ENCODE results near the gene AOPEP.

The AOPEP gene

DNA sequence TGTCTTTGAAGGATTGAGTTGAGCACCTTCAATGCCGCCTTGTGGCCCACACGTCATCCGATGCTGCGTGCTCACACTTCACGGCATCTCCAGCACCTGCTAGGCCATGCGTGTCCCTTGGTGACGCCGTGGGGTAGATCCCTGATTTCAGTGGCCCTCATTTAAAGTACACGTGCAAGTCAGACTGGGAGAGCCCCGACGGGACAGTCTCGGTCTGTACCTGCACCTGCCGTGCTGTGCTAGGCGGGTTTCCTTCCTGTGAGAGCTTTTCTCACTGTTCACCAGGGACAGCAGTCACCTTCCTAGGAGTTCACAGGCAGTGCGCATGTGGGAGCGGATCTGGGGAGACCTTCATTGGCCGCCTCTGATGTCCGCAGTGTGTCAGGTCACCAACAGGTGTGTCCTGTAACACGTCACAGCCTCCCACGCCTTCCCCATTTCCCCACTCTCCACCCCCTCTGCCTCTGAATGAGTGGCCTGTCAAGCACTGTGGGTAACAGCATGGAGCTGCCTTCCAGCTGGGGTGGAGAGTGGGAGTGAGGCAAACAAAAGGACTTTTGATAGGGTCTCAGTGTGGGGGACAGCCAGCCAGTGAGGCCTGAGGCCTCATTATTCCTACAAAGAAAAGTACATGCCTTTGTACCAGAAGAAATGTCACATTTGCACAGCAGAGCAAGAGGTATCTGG lies 354.6 kb downstream of the AOPEP start:
- TF ChIP-seq, protein P1, sequence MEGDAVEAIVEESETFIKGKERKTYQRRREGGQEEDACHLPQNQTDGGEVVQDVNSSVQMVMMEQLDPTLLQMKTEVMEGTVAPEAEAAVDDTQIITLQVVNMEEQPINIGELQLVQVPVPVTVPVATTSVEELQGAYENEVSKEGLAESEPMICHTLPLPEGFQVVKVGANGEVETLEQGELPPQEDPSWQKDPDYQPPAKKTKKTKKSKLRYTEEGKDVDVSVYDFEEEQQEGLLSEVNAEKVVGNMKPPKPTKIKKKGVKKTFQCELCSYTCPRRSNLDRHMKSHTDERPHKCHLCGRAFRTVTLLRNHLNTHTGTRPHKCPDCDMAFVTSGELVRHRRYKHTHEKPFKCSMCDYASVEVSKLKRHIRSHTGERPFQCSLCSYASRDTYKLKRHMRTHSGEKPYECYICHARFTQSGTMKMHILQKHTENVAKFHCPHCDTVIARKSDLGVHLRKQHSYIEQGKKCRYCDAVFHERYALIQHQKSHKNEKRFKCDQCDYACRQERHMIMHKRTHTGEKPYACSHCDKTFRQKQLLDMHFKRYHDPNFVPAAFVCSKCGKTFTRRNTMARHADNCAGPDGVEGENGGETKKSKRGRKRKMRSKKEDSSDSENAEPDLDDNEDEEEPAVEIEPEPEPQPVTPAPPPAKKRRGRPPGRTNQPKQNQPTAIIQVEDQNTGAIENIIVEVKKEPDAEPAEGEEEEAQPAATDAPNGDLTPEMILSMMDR (IDR thresholded peaks at IDR 0.05; ENCODE audit: insufficient read depth, low read length, poor library complexity, severe bottlenecking): no peak
- peaks cover 4% of the 10 kb centered on the region for H3K36me3 ChIP-seq (ENCODE audit: control insufficient read depth, insufficient read depth, low read length)
- no peak for DNase-seq (ENCODE audit: extremely low read depth, insufficient read length)
- no peaks in the 10 kb centered on the region for H3K27me3 ChIP-seq (replicated peaks; ENCODE audit: control insufficient read depth, insufficient read depth, low read length)
- H3K4me3 ChIP-seq (replicated peaks; ENCODE audit: low read depth, low read length): no peak overlapping the region

DNA sequence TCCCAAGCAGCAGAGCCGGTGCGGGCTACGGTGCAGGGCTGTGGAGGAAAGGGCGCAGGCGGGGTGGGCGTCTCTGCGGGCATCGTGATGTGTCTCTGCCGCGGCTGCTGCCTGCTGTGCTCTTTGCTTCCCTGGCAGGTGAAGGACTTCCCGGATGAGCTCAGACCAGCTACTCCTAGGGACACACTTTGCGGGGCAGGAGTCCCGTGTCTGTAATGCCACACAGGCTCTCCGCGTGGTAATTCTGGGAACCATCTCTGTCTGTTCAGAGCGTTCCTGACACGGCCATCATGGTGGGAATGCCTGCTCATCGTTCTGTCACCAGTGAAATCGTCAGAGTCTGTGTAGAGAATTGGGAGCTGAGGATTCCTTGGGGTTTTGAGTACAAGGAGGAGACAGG lies 355.5 kb downstream of the AOPEP start:
- TF ChIP-seq, protein P1 (IDR thresholded peaks at IDR 0.05; ENCODE audit: insufficient read depth, low read length, poor library complexity, severe bottlenecking): no peak
- no peaks in the 10 kb centered on the region for H3K27me3 ChIP-seq (replicated peaks; ENCODE audit: control insufficient read depth, insufficient read depth, low read length)
- H3K36me3 ChIP-seq (ENCODE audit: control insufficient read depth, insufficient read depth, low read length): peaks cover 4% of the 10 kb centered on the region
- no peak overlapping the region for H3K4me3 ChIP-seq (replicated peaks; ENCODE audit: low read depth, low read length)
- DNase-seq (ENCODE audit: extremely low read depth, insufficient read length): no peak

DNA sequence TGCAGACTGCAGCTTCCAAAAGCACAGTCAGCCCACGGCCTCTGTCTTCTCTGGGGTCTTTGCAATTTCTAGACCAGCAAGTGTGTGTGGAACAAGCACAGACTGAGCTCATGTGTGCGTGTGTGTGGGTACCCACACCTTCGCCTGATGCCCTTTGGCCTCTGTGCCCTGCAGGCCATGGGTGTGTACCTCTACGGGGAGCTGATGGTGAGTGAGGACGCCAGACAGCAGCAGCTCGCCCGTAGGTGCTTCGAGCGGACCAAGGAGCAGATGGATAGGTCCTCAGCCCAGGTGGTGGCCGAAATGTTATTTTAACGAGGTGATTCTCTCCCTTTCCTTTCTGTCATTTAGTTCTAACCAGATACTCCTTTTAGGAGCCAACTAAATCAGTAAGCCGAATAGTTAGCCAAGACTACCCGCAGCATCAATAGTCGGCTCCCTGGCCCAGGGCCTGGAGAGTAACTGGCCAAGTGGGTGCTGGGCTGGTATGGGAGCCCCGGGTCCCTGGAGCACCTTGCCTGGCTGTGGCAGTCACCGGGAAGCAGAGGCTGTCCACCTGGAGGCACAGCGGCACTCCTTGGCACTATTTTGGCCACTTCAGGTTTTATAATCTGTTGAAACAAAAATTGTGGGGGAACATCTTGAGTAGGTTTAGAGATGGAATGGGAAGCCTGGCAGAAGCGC lies 356.0 kb downstream of the AOPEP start:
- peaks cover 4% of the 10 kb centered on the region for H3K36me3 ChIP-seq (ENCODE audit: control insufficient read depth, insufficient read depth, low read length)
- H3K4me3 ChIP-seq (replicated peaks; ENCODE audit: low read depth, low read length): no peak overlapping the region
- TF ChIP-seq, protein P1 (IDR thresholded peaks at IDR 0.05; ENCODE audit: insufficient read depth, low read length, poor library complexity, severe bottlenecking): no peak
- no peaks in the 10 kb centered on the region for H3K27me3 ChIP-seq (replicated peaks; ENCODE audit: control insufficient read depth, insufficient read depth, low read length)
- no peak for DNase-seq (ENCODE audit: extremely low read depth, insufficient read length)

DNA sequence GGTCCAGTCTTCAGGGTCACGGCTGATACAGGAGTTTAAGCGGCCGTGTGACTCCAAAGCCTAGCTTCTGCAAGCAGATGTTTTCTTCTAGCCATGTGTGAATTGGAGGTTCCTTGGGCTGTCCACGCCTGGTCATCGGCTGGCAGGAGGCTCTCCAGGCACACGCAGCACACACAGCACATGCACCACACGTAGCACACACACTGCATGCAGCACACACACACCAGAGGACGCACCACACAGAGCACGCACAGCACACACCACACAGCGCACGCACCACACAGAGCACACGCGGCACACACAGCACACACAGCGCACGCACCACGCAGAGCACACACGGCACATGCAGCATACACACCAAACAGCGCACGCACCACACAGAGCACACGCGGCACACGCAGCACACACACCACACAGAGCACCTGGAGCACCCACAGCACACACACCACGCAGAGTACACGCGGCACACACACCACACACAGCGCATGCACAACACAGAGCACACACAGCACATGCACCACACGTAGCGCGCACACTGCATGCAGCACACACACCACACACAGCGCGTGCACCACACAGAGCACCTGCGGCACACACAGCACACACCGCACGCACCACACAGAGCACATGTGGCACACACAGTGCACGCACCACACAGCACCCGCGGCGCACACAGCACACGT lies 356.7 kb downstream of the AOPEP start:
- Histone ChIP-seq H3K27me3 (replicated peaks; ENCODE audit: control insufficient read depth, insufficient read depth, low read length) (no peaks in the 10 kb centered on the region), H3K36me3 (ENCODE audit: control insufficient read depth, insufficient read depth, low read length) (peaks cover 4% of the 10 kb centered on the region), H3K4me3 (replicated peaks; ENCODE audit: low read depth, low read length) (no peak overlapping the region)
- no peak for DNase-seq (ENCODE audit: extremely low read depth, insufficient read length)
- TF ChIP-seq, protein P1 (IDR thresholded peaks at IDR 0.05; ENCODE audit: insufficient read depth, low read length, poor library complexity, severe bottlenecking): no peak

DNA sequence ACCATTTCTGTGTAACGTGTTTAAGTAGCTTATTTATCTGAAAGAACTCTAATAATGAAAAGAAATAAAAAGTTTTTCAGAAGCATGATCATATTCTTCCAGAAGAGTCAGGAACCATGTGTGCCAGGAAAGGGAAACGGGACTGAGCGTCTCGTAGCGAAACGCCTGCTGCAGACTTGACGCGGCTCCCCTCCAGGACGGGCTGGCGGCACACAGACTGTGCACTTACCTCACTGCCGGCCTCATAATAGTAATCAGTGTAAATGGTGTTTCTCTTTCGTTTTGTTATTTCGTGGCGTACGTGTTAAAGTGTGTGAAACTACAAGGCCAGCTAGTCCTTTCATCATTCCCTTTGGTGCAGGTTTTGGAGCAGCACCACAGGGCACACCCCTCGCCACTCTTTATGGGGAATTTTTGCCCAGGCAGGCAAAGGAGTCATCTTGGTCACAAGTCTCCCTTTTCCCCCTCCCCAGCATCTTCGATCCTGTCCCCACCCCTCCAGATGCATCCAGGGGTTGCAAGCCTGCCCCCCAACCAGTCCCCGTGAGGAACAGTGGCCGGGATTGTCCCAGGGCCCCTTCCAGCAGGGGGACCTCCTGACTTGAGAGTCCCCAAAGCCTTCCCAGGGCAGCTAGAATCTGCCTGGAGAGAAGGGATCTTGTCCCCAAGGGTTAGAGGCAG lies 357.9 kb downstream of the AOPEP start:
- DNase-seq (ENCODE audit: extremely low read depth, insufficient read length): no peak
- TF ChIP-seq, protein P1 (IDR thresholded peaks at IDR 0.05; ENCODE audit: insufficient read depth, low read length, poor library complexity, severe bottlenecking): no peak
- Histone ChIP-seq H3K36me3 (ENCODE audit: control insufficient read depth, insufficient read depth, low read length) (peaks cover 4% of the 10 kb centered on the region), H3K27me3 (replicated peaks; ENCODE audit: control insufficient read depth, insufficient read depth, low read length) (no peaks in the 10 kb centered on the region), H3K4me3 (replicated peaks; ENCODE audit: low read depth, low read length) (no peak overlapping the region)

All from GM06990 (cell line).